Endodermal cell (in vitro differentiated cells): ENCODE results near the gene SART3. TPM values are rescaled to one million over a fixed set of nuclear protein-coding genes. Genes with fewer than 3 reads are reported as not detected.
A peak's percentile ranks its signal among the peaks of the same experiment; 100 is the strongest.

Experiments
- DNase-seq: peaks from one replicate; pipeline ENCODE4 v3.0.0-alpha.2; 2017
- H3K27ac ChIP-seq: 2 replicates; pipeline ENCODE4 v1.5.1; 2013; ENCODE audit warnings: mild to moderate bottlenecking, low read depth, low read length, moderate library complexity
- H3K27me3 ChIP-seq: 2 replicates; pipeline ENCODE4 v1.6.1; 2013; ENCODE audit warnings: mild to moderate bottlenecking, low read length, moderate library complexity; ENCODE audit not compliant: insufficient read depth, control insufficient read depth, poor library complexity, severe bottlenecking
- H3K36me3 ChIP-seq: 2 replicates; pipeline ENCODE4 v1.7.0; 2013; ENCODE audit warnings: mild to moderate bottlenecking, low read length, moderate library complexity; ENCODE audit not compliant: control insufficient read depth, insufficient read depth
- H3K4me1 ChIP-seq: one replicate; pipeline ENCODE4 v1.7.0; 2013; ENCODE audit warnings: low read length; ENCODE audit not compliant: control insufficient read depth, insufficient read depth
- H3K4me3 ChIP-seq: 2 replicates; pipeline ENCODE4 v1.5.1; 2013; ENCODE audit warnings: mild to moderate bottlenecking, low read length, moderate library complexity
- H3K9ac ChIP-seq: 2 replicates; pipeline ENCODE4 v1.6.1; 2013; ENCODE audit warnings: mild to moderate bottlenecking, low read length, moderate library complexity; ENCODE audit not compliant: poor library complexity, severe bottlenecking; ENCODE audit errors: extremely low read depth
- H3K9me3 ChIP-seq: 2 replicates; pipeline ENCODE4 v1.6.1; 2013; ENCODE audit warnings: mild to moderate bottlenecking, low read length, moderate library complexity; ENCODE audit not compliant: control insufficient read depth
- H3K27ac Mint-ChIP-seq: 2 replicates; pipeline ENCODE4 v1.8.0; 2020; ENCODE audit warnings: mixed read lengths
- H3K27me3 Mint-ChIP-seq: 2 replicates; pipeline ENCODE4 v1.8.0; 2021; ENCODE audit warnings: mild to moderate bottlenecking, mixed read lengths; ENCODE audit not compliant: insufficient read depth
- H3K36me3 Mint-ChIP-seq: 2 replicates; pipeline ENCODE4 v1.8.0; 2020; ENCODE audit warnings: low read depth, mixed read lengths
- H3K4me1 Mint-ChIP-seq: 2 replicates; pipeline ENCODE4 v1.8.0; 2020; ENCODE audit warnings: mixed read lengths
- H3K4me3 Mint-ChIP-seq: 2 replicates; pipeline ENCODE4 v1.8.0; 2020; ENCODE audit warnings: mild to moderate bottlenecking, moderate library complexity, mixed read lengths
- H3K9me3 Mint-ChIP-seq: 2 replicates; pipeline ENCODE4 v1.8.0; 2020; ENCODE audit warnings: mild to moderate bottlenecking, mixed read lengths
- WGBS, 2 experiments: methylation state at CpG; one replicate each; pipeline versions ENCODE4 v1.1.5 to v1.1.7; 2013; ENCODE audit warnings: missing lambda C conversion rate in 2 of 2, mixed read lengths in 1 of 2; ENCODE audit not compliant: insufficient coverage in 1 of 2, insufficient read length in 1 of 2; 5-methylcytosine and 5-hydroxymethylcytosine counted together
- total RNA-seq, 2 donors: library from RNA; stranded (reverse); fragmentation: NEBNext Ultra II Directional in 1 of 2; extraction: Animal tissue kit (Norgen Biotek cat#: 25700) in 1 of 2; gene quantifications; 2 replicates in 1 of 2; 3 replicates in 1 of 2; pipeline ENCODE4 v1.2.1, GENCODE V29; 2021
- TF ChIP-seq, protein P1 (sequence below): fragments of 200-600 bp; sonication (generic); conservative IDR thresholded peaks from 2 replicates; pipeline ENCODE4 v1.5.0; 2021; ENCODE audit warnings: antibody characterized with exemption, mild to moderate bottlenecking

SART3 gene
- total RNA-seq, 2 donors from 2014 or later: 83.5 to 86.2 TPM

DNA sequence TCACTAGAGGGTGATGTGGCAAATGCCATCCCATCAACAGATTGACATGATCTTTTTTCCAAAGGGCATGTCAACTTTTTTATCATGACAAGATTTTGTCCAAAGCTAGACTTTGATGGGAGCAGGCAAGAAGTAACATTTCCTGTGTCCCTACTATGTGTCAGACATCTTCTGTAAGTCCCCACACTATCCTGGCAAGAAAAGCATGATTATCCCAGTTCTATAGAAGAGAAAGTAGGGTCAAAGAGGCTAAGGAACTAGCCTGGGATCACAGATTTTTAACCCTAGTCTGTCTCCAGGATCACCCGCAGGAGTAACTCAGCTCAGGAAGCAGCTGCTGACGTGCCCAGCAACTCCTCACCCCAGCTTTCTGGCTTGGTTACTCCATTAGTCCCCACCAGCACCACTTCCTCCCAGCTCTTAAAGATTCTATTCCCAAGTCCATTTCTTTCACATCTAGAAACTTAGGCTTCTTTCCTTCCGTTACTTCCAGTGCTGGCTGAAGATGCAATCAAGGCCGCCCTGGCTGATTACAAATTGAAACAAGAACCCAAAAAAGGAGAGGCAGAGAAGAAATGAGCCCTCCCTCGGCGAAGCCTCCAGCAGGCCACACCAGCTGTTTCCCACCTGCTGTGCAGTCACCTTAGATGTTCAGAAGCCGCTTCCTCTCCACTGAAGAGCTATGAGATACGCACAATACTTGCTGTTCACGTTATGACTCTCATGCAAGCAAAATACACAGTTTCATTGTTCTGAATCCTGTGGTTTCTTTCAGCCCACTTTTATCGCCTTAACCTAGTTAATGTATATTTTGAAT lies 7.6 kb upstream of the SART3 start:
- H3K36me3 ChIP-seq: peaks cover 52% of the 10 kb centered on the region
- no peaks in the 10 kb centered on the region for H3K4me1 ChIP-seq
- Mint-ChIP-seq H3K27ac (no peak overlapping the region), H3K27me3 (no peaks in the 10 kb centered on the region), H3K4me3 (no peak overlapping the region), H3K36me3 (peaks cover 41% of the 10 kb centered on the region), H3K9me3 (no peaks in the 10 kb centered on the region), H3K4me1 (no peaks in the 10 kb centered on the region)
- WGBS, 2 experiments: 95 to 98% methylated on average over 7 to 10 of the region's 10 CpGs
- peak; percentile 41 for DNase-seq
- H3K4me3 ChIP-seq: no peak overlapping the region
- no peak overlapping the region for H3K9ac ChIP-seq
- TF ChIP-seq, protein P1, sequence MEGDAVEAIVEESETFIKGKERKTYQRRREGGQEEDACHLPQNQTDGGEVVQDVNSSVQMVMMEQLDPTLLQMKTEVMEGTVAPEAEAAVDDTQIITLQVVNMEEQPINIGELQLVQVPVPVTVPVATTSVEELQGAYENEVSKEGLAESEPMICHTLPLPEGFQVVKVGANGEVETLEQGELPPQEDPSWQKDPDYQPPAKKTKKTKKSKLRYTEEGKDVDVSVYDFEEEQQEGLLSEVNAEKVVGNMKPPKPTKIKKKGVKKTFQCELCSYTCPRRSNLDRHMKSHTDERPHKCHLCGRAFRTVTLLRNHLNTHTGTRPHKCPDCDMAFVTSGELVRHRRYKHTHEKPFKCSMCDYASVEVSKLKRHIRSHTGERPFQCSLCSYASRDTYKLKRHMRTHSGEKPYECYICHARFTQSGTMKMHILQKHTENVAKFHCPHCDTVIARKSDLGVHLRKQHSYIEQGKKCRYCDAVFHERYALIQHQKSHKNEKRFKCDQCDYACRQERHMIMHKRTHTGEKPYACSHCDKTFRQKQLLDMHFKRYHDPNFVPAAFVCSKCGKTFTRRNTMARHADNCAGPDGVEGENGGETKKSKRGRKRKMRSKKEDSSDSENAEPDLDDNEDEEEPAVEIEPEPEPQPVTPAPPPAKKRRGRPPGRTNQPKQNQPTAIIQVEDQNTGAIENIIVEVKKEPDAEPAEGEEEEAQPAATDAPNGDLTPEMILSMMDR: no peak
- H3K27ac ChIP-seq: no peak overlapping the region
- no peaks in the 10 kb centered on the region for H3K9me3 ChIP-seq
- H3K27me3 ChIP-seq: no peaks in the 10 kb centered on the region

DNA sequence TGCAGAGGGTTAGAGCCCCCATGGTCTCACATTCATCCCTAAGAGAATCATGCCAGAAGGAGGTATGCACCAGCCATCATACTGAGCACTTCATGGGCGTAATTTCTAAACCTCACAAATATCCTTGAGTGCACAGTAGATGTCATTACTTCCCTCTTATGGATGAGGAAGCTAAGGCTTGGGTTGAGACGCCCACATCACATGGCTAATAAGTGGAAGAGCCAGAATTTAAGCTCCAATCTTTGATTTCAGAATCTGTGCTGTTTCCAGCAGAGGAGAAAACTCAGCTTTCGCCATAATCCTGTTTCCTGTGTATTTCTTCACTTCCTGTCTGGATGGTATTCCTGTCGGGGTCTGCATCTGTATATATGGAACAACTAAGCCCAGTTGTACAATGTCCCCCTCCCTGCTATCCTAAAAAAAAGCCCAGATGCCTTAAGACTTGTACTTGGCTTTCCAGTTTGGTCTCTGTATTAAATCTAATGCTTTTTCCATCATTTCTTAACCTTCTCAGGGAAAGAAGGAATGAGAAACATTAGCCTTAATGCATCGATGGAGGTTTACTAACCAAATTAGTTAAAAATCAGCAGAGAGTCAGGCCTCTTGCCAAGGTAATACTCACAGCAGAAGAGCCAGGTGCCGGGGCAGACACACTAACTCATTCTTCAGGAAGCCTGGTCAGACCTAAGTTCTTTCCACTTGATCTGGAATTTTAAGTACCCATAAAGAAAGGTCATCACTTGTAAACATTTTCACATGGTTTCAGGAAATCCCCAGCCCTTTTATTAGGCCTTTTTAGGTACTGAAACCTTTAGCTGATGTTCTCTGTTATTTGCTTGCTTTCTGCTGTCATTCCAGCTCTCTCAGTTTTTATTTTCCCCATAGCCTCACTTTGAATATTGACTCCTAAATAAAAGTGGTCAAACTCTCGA lies 6.7 kb upstream of the SART3 start:
- H3K4me1 Mint-ChIP-seq: peaks cover 3% of the 10 kb centered on the region
- no peak overlapping the region for H3K27ac Mint-ChIP-seq
- Histone ChIP-seq H3K36me3 (peaks cover 52% of the 10 kb centered on the region), H3K27me3 (no peaks in the 10 kb centered on the region), H3K27ac (no peak overlapping the region), H3K4me3 (no peak overlapping the region), H3K9me3 (no peaks in the 10 kb centered on the region), H3K4me1 (no peaks in the 10 kb centered on the region), H3K9ac (no peak overlapping the region)
- no peaks in the 10 kb centered on the region for H3K9me3 Mint-ChIP-seq
- H3K4me3 Mint-ChIP-seq: no peak overlapping the region
- TF ChIP-seq, protein P1: no peak
- DNase-seq: peak; percentile 13
- H3K27me3 Mint-ChIP-seq: no peaks in the 10 kb centered on the region
- WGBS, 2 experiments: 91% methylated on average over 7 of the region's 7 CpGs
- H3K36me3 Mint-ChIP-seq: peaks cover 41% of the 10 kb centered on the region

DNA sequence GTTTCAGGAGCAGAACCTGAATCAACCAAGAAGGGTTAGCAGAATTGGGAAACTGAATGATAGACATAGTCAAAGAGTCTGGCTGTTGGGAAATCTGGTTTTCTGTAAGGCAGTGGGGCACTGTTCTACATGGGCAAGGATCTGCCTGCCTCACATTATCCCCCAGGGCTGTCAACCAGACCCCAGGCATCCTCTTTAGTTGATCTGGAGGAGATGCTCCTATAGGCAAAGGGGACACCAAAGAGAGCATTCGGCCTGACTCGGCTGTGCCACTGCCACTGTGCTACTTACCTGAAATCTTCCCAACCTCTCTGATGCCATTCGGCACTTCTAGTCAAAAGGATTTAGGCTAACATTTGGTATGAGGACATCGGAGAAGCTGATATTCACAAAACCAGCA lies 5.5 kb upstream of the SART3 start:
- H3K4me1 ChIP-seq: no peaks in the 10 kb centered on the region
- TF ChIP-seq, protein P1: no peak
- H3K4me3 ChIP-seq: no peak overlapping the region
- H3K36me3 ChIP-seq: peaks cover 52% of the 10 kb centered on the region
- H3K4me3 Mint-ChIP-seq: no peak overlapping the region
- peak; percentile 30 for DNase-seq
- no peak overlapping the region for H3K27ac Mint-ChIP-seq
- no peak overlapping the region for H3K9ac ChIP-seq
- H3K4me1 Mint-ChIP-seq: peaks cover 3% of the 10 kb centered on the region
- no peak overlapping the region for H3K27ac ChIP-seq
- H3K27me3 Mint-ChIP-seq: no peaks in the 10 kb centered on the region
- H3K9me3 ChIP-seq: no peaks in the 10 kb centered on the region
- 92 to 100% methylated on average over 2 to 4 of the region's 4 CpGs for WGBS, 2 experiments
- H3K9me3 Mint-ChIP-seq: no peaks in the 10 kb centered on the region
- H3K27me3 ChIP-seq: no peaks in the 10 kb centered on the region
- H3K36me3 Mint-ChIP-seq: peaks cover 41% of the 10 kb centered on the region
